Dermis blood vessel endothelial cell (primary cell): Measurements from ENCODE around the gene DLGAP1. TPM values are rescaled to one million over a fixed set of nuclear protein-coding genes. Genes with fewer than 3 reads are reported as not detected.
A peak's percentile ranks its signal among the peaks of the same experiment; 100 is the strongest.
"Not testable (repeated sequence)": the region's sequence is repeated elsewhere in the genome, so short reads cannot be mapped to it uniquely, and the experiment has no call there.

Source experiments
- DNase-seq: peaks from one replicate; pipeline ENCODE4 v3.0.0; 2010
- total RNA-seq: library from RNA; depleted of rRNA; stranded (reverse); fragments of >200 nt; gene quantifications from 2 replicates; pipeline ENCODE4 v1.2.3, GENCODE V29; 2014

DLGAP1 gene
- total RNA-seq, 1 donor from 2014 or later = 0.17 TPM

DNA sequence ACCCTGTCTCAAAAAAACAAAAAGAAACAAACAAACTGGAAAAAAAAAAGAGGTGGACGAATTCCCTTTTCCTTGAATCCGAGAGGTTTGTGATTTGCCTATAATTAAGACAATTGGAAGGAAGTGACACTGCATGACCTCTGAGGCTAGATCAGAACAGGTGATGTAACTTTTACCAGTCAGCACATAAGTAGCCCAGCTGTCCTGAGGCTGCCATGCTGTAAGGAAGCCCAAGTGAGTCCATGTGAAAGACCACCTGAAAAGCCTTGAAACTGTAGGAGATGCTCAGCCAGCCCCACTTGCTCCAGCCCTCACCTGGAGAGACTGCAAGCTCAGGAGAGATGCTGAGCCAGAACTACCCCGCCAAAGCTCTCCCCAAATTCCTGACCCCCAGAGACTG is 838.4 kb downstream of the DLGAP1 start:
- no peak for DNase-seq

DNA sequence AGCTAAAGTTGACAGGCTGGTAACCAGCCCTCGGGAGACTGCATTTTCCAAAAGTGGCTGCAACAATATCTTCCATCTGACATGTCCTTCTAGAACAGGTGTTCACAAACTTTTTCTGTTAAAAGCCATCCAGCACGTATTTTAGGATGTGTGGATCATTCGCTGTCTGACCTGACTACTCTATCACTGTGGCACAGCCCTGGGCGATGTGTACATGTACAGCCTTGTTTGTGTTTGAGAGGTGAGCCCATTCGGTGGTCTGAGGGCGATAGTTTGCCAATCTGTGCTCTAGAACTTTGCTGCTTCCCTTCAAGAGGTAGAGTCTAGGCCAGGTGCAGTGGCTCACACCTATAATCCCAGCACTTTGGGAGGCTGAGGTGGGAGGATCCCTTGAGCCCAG is 839.0 kb downstream of the DLGAP1 start:
- no peak for DNase-seq

GRCh38 chr18:3615374-3615985 is 839.6 kb downstream of the DLGAP1 start:
- DNase-seq = no peak

GRCh38 chr18:3612315-3612714 is 842.8 kb downstream of the DLGAP1 start:
- no peak for DNase-seq

- DNase-seq = no peak
Measured at GRCh38 chr18:3611313-3612090, 843.6 kb downstream of the DLGAP1 start.

DNA sequence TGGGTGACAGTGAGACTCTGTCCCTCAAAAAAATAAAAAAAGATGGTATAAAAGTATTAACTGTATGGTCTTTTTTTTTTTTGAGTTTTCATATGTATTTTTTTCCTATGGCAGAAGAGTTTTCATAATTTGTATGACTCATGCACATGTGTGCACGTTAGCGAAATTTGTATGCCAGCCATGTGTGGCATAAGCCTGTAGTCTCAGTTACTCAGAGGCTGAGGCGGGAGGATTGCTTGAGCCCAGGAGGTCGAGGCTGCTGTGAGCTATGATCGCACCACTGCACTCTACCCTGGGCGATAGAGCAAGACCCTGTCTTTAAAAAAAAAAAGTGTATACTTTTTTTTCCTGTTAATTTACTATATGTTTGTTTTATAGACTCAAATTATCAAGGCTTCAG is 844.3 kb downstream of the DLGAP1 start:
- DNase-seq = no peak

DNA sequence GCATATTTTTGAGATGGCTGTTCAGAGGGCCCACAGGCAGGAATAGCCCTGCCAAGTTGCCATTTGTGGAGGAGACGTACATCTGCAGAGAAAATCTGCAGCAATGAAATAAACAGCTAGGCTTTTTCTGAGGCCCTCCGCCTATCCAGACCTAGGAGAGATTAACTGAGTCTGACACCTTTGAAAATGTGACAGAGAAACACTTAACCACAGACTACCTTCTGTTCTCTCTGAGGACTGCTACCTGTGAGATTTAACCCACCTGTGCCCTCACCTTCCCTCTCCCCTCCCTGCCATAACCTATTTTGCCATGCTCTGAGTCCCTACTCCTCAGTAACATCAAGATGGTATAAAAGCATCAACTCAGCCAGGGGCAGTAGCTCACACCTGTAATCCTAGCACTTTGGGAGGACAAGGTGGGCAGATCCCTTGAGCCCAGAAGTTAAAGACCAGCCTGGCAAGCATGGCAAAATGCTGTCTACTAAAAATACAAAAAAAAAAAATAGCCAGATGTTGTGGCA is 844.9 kb downstream of the DLGAP1 start:
- DNase-seq = no peak

DNA sequence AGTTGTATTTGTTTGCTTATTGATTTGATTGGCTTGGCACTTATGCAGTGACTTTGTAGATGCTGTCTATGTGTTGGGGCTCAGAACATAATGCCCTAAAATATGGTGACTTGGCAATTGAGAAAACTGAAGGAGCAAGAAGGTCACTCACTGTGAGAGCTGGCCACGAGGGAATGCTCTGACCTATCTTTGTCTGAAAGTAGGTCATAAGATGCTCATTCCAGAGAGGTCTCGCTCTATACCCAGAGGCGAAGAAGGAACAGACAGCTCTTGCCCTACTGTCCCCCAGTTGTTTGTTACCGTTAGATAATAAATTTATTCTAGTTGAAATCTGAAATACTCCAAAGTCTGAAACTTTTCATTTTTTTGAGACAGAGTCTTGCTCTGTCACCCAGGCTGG is 846.6 kb downstream of the DLGAP1 start:
- no peak for DNase-seq

DNA sequence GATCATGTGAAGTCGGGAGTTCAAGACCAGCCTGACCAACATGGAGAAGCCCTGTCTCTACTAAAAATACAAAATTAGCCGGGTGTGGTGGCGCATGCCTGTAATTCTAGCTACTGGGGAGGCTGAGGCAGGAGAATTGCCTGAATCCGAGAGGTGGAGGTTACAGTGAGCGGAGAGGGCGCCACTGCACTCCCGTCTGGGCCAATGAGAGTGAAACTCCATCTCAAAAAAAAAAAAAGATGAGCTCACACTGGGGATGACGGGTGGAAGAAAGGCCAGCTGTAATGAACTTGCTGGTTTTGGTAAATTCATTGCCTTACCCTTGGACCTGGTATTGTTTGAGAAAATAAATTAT is 847.0 kb downstream of the DLGAP1 start:
- not testable (repeated sequence) for DNase-seq

DNA sequence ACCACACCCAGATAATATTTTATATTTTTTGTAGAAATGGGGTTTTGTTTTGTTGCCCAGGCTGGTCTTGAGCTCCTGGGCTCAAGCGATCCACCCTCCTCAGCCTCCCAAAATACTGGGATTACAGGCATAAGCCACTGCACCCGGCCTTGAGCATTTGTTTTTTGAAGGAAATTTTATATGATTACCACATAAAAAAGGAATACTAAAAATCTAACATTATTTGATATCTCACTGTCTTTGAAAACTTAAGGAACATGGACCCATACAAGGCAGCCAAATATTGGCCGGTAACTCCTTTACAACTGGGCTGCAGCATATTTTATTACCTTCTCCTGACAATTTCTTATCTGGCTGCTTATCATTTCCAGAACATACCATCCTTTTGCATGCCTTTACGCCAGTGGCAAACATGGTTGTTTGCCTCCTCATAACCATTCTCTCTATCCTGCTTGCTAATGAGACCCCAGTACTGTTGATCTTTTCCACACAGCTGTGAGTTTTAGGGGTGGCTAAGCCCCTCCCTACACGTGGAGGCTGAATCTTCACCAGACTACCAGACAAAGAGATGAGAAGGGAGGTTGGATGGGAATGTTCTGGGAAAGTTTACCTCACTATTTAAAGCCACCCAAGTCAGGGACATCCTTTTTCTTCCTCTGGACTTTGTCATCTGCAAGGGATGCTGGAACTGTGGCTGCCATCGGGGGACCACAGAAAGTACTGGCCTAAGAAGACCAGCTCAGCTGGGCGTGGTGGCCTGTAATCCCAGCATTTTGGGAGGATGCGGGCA is 847.6 kb downstream of the DLGAP1 start:
- DNase-seq = no peak

DNA sequence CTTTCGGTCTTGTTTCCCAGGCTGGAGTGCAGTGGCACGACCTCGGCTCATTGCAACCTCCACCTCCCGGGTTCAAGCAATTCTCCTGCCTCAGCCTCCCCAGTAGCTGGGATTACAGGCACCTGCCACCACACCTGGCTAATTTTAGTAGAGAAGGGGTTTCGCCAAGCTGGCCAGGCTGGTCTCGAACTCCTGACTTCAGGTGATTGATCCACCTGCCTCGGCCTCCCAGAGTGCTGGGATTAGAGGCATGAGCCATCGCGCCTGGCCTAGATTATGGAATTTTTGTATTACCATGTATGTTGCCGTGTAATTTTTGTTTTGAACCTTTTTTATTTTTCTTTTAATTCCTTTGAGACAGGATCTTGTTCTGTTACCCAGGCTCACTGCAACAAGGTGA is 848.2 kb downstream of the DLGAP1 start:
- DNase-seq = not testable (repeated sequence)

DNA sequence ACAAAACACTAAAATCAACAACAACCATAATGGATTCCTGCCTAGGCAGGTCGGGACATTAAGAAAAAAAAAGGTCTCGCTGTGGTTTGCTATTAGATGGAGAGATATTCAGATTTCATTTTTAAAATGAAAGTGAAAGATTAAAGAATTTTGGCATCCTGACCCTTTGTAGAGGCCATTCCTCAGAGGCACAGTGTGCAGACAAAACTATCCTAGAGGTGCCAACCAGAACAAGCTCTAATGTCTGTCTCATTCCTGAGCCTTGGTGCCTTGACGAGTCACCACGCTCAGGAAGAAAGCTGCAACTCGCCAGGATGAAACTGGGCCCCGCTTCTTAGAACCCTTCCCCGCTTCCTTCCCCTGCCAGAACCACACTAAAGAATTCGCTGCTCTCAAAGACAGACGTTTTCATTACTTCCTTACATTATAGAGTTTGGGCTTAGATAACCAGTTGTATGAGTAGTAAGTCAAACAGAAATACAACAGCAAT is 849.1 kb downstream of the DLGAP1 start:
- DNase-seq = peak; percentile 60

DNA sequence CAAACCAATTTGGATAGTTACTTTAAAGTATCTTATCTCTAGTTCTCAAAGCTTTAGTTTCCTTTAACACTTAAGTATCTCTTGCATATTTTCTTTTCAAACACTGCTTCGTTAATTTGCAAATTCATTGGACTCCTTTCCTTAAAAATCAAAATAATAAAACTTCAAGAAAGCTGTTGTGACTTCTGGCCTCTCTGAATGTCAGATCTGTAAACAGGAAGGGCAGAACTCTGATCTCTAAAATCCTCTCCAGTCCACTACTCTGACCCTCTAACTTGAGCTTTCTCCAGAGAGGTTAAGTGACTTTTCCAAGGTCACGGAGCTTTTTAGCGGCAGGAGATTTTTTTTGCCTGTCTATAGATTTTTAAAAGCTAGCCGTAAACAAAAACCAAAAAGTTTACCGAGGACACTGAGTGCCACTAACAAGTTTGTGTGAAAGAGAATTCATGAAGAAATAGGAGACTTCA is 849.6 kb downstream of the DLGAP1 start:
- DNase-seq = peak; percentile 32

DNA sequence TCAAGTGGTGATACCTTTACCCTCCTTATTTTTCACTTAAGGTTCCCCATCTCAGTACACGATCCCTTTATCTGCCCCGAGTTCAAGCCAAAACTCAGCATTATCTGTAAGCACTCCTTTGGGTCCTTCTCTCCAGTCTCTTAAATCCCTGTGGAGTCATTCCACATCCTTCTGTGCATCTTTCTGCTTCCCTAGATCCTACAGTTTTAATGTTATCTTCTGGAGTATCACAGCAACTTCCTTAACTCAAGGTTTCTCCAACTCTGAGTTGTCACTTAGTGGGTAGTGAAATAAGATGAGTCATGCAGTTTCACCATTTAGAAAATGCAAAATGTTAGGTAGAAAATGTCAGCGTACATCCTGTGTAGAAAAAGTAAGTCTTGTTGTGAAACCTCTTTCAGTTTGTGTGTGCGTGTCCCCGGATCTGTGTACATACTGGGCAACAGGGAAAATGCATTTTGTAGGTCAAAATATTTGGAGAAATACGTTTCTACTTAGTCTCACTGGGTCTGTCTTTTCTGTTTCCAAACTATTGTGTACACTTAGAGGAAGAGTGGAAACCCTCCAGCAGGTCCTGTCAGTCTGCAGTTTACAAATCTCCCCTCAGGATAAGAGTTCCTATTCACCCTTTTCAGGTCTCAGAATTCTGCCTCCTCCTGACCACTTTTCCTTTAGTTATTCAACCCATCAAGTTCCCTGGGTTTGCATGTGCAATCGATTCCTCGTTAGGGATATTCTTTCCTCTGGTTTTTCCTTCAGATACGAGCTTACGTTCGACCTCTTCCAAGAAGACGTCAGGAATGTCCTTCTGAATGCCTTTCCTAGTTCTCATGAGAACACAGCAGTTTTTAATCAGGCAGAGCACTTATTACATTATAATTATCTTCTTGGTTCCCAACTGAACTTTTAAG is 850.4 kb downstream of the DLGAP1 start:
- DNase-seq = peak; percentile 84

GRCh38 chr18:3604235-3604497 is 850.9 kb downstream of the DLGAP1 start:
- no peak for DNase-seq

DNA sequence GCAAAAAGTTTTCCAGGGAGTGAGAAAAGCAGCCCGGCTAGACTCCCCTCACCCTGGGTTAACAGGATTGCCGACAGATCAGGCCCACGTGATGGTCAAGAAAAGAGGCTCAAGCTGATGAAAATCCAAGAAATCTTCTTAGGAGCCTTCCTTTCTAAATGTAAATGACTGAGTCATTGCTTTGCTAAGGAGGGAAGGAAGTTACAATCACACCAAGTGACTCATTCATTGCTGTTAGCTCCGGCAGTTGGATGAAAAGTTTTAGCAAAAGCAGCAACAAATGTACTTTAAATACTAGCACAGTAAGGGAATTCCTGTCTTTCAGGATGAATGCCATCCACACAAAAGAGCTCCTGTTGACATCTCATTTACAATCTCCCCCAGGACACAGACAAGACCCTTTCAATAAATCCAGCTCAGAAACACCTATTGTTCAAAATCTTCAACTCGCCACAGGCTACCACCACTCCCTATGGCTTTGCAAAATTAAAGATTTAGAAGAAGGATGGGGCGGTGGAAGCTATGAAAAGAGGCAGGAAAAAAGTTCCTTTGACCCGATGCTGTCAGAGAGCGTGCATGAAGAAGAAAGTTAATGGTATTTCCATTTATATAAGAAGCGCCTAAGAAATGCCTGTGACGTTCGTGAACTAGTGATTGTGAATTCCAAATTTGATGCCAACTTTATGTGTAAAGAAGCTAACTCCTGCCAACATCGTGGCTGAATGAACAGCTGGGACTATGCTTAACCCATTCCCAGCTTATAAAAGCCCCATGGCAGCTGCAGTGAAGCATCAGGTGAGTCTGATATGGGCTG is 851.5 kb downstream of the DLGAP1 start:
- DNase-seq = peak; percentile 96

DNA sequence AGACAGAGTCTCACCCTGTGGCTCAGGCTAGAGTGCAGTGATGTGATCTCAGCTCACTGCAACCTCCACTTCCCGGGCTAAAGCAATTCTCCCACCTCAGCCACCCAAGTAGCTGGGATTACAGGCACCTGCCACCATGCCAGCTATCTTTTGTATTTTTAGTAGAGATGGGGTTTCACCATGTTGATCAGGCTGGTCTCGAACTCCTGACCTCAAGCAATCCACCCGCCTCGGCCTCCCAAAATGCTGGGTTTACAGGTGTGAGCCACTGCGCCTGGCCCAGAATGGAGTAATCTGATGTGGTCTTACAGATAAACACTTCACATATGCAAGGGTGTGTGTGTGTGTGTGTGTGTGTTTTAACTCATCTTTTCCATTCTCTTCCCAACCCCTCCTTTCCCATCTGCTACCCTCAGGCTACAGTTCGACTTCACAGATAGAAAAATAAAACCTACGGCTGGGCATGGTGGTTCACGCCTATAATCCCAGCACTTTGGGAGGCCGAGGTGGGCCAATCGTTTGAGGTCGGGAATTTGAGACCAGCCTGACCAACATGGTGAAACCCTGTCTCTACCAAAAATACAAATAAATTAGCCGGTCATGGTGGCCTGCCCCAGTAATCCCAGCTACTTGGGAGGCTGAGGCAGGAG is 853.9 kb downstream of the DLGAP1 start:
- not testable (repeated sequence) for DNase-seq

DNA sequence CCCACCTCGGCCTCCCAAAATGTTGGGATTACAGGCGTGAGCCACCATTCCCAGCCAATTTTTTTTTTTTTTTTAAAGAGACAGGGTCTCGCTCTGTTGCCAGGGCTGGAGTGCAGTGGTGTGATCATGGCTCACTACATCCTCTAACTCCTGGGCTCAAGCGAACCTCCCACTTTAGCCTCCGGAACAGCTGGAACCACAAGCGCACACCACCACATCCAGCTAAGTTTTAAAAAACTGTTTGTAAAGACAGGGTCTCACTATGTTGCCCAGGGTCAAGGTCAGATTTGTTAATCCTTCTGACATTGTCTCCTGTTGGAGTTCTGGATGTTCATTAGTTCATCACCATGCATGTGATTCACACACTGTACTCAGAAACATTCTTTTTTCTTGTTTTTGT is 855.2 kb downstream of the DLGAP1 start:
- no peak for DNase-seq

GRCh38 chr18:3599195-3599594 is 855.9 kb downstream of the DLGAP1 start:
- no peak for DNase-seq

- DNase-seq = no peak
Measured at GRCh38 chr18:3598581-3598980, 856.5 kb downstream of the DLGAP1 start.
